HEK293T (cell line): ENCODE data around the gene PPIA.

Source experiments
- HDGF ChIP-seq: fragments of 450-650 bp; IDR thresholded peaks from 2 replicates; pipeline ENCODE4 v1.6.1; 2017; ENCODE audit warnings: antibody characterized with exemption, borderline replicate concordance
- L3MBTL2 ChIP-seq: fragments of 450-650 bp; conservative IDR thresholded peaks from 2 replicates; pipeline ENCODE4 v1.6.1; 2016; ENCODE audit warnings: mild to moderate bottlenecking
- SP1 ChIP-seq: fragments of 450-650 bp; IDR thresholded peaks from 2 replicates; pipeline ENCODE4 v1.6.1; 2017

DNA sequence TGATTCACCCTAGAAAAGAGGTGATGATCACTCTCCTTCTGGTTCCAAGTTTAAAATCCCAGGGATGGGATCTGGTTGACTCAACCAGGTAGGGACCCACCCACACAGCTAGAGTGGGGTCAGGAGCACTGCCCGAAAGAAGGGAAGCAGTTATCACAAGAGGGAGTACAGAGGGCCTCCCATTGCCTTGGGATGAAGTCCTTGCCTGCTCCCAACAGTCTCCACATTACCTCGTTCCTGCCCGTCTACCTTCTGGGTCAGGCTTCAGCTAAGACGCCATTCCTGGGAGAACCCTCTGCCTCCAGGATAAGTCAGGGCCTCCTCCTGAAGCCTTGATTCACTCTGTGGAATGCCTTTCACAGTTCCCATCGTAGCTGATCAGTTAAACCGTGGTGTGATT lies 24.0 kb upstream of the PPIA start:
- TF ChIP-seq HDGF, result no peak
- TF ChIP-seq SP1, result no peak
- no peak for TF ChIP-seq L3MBTL2
